Measurements from ENCODE around the gene GPR27. TPM values are rescaled to one million over a fixed set of nuclear protein-coding genes. Genes with fewer than 3 reads are reported as not detected.

The GPR27 gene
- total RNA-seq, 1 donor from 2014 or later, result 3.9 TPM

DNA sequence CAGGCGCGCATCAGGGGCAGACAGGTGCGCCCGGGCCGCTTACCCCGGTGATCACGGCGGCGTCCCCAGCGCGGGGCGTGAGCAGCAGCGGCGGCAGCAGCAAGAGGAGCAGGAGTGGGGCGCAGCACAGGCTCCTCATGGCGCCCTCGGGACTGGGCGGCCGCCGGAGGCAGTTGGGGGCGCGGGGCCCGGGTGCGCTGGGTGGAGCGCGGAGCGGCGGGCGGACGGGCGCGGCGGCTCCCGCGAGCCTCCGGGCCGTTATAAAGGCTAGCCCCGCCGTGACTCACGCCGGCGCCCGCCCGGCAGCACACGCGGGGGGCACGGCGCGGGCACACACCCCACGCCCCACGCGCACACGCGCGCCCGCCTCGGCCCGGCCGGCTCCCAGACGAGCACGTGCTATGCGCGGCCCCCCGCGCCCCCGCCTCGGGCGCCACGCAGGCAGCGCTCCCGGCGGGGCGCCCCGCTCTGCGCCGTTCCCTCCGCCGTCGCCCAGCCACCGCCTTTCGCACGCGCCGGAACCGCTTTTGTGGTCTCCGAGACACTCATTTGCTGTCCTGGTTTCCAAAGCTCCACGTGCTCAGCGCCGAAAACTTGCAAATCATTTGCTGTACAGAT, 31.4 kb downstream of the GPR27 start, which contains the start of gene PROK2:
Gene PROK2, minus strand, starts transcription at position 235 of the 618 bp plus-strand sequence. Its CDS starts 96 bp downstream, at position 139.
- peak within 1 kb of the TSS; percentile 38 for H3K4me3 ChIP-seq (ENCODE audit: low read depth, low read length)
- DNase-seq (ENCODE audit: low read depth), result no peak
- TF ChIP-seq, protein P1, sequence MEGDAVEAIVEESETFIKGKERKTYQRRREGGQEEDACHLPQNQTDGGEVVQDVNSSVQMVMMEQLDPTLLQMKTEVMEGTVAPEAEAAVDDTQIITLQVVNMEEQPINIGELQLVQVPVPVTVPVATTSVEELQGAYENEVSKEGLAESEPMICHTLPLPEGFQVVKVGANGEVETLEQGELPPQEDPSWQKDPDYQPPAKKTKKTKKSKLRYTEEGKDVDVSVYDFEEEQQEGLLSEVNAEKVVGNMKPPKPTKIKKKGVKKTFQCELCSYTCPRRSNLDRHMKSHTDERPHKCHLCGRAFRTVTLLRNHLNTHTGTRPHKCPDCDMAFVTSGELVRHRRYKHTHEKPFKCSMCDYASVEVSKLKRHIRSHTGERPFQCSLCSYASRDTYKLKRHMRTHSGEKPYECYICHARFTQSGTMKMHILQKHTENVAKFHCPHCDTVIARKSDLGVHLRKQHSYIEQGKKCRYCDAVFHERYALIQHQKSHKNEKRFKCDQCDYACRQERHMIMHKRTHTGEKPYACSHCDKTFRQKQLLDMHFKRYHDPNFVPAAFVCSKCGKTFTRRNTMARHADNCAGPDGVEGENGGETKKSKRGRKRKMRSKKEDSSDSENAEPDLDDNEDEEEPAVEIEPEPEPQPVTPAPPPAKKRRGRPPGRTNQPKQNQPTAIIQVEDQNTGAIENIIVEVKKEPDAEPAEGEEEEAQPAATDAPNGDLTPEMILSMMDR (conservative IDR thresholded peaks at IDR 0.05; ENCODE audit: low read depth, low read length), result no peak

DNA sequence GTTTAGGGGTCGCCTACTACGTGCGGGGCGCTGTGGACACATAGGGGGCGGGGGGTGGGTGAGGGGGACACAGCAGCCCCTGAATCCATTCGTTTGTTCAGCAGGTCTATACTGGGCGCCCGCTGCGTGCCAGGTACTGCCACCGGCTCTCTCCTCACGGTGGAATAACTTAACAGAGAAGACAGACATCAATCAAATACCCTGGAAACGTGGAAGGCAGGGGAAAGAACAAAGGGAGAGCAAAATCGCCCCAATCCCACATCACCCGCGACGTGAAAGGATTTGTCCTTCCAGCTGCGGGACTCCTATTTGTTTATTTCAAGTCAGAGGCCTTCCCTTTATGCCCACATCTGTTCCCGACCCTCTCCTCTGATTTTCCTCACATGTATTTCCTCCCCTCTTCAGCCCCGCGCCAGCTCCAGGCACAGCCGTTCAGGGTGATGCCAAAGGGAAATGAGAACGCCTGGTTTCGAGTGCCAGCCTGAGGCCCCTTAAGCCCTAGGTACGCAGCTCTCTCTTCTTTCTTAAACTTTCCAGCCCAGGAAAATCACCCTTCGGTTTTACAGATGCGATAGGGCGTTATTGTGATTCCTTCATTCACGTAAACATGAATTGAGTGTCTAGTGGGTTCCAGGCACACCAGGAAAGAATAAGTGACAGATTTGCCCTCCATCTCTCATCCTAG, 32.0 kb downstream of the GPR27 start:
- H3K4me3 ChIP-seq (ENCODE audit: low read depth, low read length), result peak overlapping the region; percentile 9
- TF ChIP-seq, protein P1 (conservative IDR thresholded peaks at IDR 0.05; ENCODE audit: low read depth, low read length), result no peak
- no peak for DNase-seq (ENCODE audit: low read depth)

DNA sequence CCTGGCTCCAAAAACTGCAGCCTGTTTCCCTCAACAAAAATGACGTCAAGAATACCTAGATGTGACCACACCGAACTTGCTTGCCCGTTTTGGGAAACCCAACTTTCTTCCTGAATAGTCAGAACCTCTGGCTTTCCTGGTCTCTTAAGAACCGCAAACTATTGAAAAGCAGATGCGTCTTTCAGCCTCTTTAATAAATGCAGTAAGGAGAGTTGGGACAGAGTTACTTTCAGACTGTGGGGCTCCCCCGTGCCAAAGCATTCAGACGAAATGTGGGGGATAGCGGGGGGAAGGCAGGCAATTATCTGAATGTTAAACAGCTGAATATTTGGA, 32.5 kb downstream of the GPR27 start:
- no peak for DNase-seq (ENCODE audit: low read depth)
- no peak overlapping the region for H3K4me3 ChIP-seq (ENCODE audit: low read depth, low read length)
- TF ChIP-seq, protein P1 (conservative IDR thresholded peaks at IDR 0.05; ENCODE audit: low read depth, low read length), result no peak

DNA sequence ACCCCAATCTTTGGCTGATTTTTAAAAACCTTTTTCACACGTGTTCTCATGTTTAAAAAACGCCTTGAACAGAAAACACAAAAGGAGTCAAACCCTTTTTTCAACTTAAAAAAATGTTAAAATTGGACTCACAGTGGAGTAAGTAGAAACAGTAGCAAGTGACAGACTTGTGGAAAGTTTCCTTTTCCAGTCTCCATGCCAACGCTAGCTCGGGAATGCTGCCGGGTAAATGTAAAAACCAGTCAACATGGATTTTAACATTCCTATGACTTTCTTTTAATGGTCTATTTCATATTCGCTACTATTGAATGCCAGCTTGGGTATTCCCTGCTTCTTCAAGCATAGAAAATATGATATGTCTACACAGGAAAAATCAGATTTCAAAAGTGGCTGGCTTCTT, 32.9 kb downstream of the GPR27 start:
- H3K4me3 ChIP-seq (ENCODE audit: low read depth, low read length), result no peak overlapping the region
- TF ChIP-seq, protein P1 (conservative IDR thresholded peaks at IDR 0.05; ENCODE audit: low read depth, low read length), result no peak
- DNase-seq (ENCODE audit: low read depth), result no peak

DNA sequence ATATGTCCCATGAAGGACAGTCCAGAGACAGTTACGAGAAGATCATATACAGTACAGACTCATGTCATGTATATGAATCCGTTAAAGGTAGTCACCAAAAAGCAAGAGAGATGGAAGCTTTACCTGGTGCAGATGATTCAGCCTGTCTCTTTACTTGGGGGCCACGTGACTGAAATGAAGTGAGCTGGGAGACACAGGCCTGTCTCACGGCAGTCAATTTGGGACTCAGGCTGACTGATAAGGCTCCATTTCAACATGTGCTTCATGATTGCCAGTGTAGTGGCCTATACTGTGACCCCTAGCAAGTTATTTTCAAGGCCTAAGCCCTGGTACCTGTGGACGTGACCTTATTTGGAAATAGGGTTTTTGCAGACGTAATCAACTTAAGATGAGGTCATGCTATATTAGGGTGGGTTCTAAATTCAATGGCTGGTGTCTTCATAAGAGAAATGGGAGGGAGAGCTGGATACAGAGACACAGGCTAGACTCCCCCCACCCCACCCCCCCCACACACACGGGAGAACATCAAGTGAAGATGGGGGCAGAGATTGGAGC, 34.3 kb downstream of the GPR27 start:
- no peak for DNase-seq (ENCODE audit: low read depth)
- TF ChIP-seq, protein P1 (conservative IDR thresholded peaks at IDR 0.05; ENCODE audit: low read depth, low read length), result no peak
- no peak overlapping the region for H3K4me3 ChIP-seq (ENCODE audit: low read depth, low read length)

DNA sequence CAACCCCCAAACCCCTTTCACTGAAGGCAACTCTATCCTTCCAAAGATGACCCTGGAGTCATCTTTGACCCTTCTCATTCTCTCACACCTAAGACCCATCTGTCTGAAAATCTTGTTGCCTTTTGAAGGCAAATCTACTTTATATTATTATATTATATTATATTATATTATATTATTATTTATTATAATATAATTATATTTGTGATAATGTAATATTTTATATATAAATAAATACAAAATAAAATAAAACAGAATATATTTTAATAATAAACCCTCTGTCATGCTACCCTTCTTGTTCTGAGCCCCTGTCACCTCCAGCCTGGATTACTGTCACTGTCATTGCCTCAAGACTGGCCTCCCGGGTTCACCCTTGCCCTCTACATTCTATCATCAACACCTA, 36.3 kb downstream of the GPR27 start:
- TF ChIP-seq, protein P1 (conservative IDR thresholded peaks at IDR 0.05; ENCODE audit: low read depth, low read length), result no peak
- H3K4me3 ChIP-seq (ENCODE audit: low read depth, low read length), result no peak overlapping the region
- DNase-seq (ENCODE audit: low read depth), result no peak
